GM10266 (cell line): Measurements from ENCODE around the gene IFRD1.

Experiments used
- DNase-seq: peaks from one replicate; pipeline ENCODE4 v3.0.0; 2012; ENCODE audit errors: extremely low spot score
- TF ChIP-seq, protein P1 (sequence below): IDR thresholded peaks from 2 replicates; pipeline ENCODE4 v1.5.1; 2012; ENCODE audit warnings: mild to moderate bottlenecking, low read depth; ENCODE audit not compliant: control insufficient read depth, insufficient read depth; ENCODE audit errors: missing control alignments

IFRD1 gene, protein sequence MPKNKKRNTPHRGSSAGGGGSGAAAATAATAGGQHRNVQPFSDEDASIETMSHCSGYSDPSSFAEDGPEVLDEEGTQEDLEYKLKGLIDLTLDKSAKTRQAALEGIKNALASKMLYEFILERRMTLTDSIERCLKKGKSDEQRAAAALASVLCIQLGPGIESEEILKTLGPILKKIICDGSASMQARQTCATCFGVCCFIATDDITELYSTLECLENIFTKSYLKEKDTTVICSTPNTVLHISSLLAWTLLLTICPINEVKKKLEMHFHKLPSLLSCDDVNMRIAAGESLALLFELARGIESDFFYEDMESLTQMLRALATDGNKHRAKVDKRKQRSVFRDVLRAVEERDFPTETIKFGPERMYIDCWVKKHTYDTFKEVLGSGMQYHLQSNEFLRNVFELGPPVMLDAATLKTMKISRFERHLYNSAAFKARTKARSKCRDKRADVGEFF

GRCh38 chr7:112449902-112450806 lies at the start of gene IFRD1:
IFRD1 (plus strand) TSS chr7:112450460; CDS start chr7:112450689, 229 bp downstream.
- DNase-seq = peak; percentile 89
- TF ChIP-seq, protein P1, sequence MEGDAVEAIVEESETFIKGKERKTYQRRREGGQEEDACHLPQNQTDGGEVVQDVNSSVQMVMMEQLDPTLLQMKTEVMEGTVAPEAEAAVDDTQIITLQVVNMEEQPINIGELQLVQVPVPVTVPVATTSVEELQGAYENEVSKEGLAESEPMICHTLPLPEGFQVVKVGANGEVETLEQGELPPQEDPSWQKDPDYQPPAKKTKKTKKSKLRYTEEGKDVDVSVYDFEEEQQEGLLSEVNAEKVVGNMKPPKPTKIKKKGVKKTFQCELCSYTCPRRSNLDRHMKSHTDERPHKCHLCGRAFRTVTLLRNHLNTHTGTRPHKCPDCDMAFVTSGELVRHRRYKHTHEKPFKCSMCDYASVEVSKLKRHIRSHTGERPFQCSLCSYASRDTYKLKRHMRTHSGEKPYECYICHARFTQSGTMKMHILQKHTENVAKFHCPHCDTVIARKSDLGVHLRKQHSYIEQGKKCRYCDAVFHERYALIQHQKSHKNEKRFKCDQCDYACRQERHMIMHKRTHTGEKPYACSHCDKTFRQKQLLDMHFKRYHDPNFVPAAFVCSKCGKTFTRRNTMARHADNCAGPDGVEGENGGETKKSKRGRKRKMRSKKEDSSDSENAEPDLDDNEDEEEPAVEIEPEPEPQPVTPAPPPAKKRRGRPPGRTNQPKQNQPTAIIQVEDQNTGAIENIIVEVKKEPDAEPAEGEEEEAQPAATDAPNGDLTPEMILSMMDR = no peak

DNA sequence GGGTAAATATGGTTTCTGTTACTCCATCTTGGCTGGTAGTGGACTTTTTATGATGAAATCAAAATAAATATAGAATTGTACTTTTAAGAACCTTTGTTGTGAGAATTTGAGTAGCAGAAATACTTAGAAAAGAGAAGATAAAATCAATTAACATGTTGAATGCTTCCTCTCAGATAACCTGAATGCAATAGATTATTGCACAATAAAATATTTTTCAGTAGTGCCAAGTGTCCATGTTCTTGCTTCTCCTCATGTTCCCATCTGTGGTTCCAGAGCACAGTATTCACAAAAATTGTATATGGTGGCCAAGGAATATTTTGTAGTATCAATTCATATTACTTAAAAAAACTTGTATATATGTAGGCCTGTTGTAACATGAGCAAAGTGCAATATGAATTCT lies 45.9 kb upstream of the IFRD1 start:
- DNase-seq = no peak
- TF ChIP-seq, protein P1 = no peak

GRCh38 chr7:112405286-112405685 lies 45.0 kb upstream of the IFRD1 start:
- TF ChIP-seq, protein P1 = no peak
- no peak for DNase-seq

- DNase-seq = no peak
- TF ChIP-seq, protein P1 = no peak
Observed at GRCh38 chr7:112407261-112407660, 43.0 kb upstream of the IFRD1 start.

- TF ChIP-seq, protein P1 = no peak
Observed at GRCh38 chr7:112410092-112410491, 40.2 kb upstream of the IFRD1 start.

DNA sequence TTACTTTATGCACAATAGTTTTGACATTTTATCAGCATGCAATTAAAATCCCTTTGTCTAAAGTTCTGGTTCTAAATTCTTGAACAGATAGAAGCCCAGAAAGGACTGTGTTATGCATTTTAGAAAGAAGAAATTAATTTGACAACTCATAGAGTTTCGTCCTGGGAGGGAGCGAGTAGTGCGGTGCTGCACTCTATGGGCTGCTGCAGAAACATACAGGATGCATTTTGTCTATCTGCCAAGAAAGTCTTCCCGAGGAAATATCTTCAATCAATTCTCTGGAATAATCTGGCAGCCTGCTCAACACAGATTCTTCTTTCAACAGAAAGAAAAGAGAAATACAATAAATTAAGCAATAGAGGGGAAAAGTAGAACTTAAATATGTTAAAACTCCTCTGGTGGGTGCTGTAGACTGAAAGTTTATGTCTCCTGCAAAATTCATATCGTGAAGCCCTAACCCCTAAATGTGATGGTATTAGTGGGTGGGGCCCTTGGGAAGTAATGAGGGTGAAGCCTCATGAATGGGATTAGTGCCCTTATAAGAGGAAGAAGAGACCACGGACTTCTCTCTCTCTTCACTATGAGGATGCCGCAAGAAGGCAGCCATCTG lies 39.0 kb upstream of the IFRD1 start:
- DNase-seq = no peak
- TF ChIP-seq, protein P1 = peak; percentile 24

More at GRCh38 chr7:112410092-112410491, 40.2 kb upstream of the IFRD1 start:
- no peak for DNase-seq
